Measurements from ENCODE around the gene CLDND1.

DNA sequence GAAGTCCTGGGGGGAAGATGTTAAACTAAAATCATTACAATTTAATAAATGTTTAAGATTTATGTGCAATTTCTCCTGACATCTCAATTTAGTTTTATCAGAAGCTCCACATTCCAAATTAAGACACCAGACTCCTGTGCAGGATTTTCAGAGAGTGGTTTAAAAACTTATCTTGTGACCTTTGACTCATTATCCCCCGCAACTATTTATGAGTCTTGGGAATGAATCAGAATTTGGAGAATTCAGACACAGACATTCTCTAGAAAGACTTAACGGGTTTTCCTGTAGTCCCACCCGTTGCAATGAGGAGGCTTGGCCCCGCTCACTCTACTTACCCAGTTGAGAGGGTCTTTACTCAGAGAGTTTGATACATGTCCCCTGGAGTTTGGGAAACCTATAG lies 18.2 kb downstream of the CLDND1 start:
- TF ChIP-seq, protein P1, sequence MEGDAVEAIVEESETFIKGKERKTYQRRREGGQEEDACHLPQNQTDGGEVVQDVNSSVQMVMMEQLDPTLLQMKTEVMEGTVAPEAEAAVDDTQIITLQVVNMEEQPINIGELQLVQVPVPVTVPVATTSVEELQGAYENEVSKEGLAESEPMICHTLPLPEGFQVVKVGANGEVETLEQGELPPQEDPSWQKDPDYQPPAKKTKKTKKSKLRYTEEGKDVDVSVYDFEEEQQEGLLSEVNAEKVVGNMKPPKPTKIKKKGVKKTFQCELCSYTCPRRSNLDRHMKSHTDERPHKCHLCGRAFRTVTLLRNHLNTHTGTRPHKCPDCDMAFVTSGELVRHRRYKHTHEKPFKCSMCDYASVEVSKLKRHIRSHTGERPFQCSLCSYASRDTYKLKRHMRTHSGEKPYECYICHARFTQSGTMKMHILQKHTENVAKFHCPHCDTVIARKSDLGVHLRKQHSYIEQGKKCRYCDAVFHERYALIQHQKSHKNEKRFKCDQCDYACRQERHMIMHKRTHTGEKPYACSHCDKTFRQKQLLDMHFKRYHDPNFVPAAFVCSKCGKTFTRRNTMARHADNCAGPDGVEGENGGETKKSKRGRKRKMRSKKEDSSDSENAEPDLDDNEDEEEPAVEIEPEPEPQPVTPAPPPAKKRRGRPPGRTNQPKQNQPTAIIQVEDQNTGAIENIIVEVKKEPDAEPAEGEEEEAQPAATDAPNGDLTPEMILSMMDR (conservative IDR thresholded peaks at IDR 0.05; ENCODE audit: low read length): no peak
- TF ChIP-seq EZH2phosphoT487 (IDR thresholded peaks at IDR 0.05; ENCODE audit: borderline replicate concordance, low read depth, low read length): no peak
